Tibial nerve (tissue), 4 donors: ENCODE data around the gene JTB.

Experiments
- EP300 ChIP-seq, 2 donors: sonication (generic); formaldehyde crosslinking; IDR thresholded peaks; one replicate each; pipeline ENCODE4 v1.6.1; 2017; ENCODE audit warnings: antibody characterized with exemption in 2 of 2, mild to moderate bottlenecking in 1 of 2
- POLR2A ChIP-seq, 2 donors: fragments of 450-650 bp; IDR thresholded peaks; one replicate each; pipeline ENCODE4 v1.6.1; 2017; ENCODE audit warnings: antibody characterized with exemption in 2 of 2, mild to moderate bottlenecking in 2 of 2, moderate library complexity in 2 of 2
- TF ChIP-seq, protein P1 (sequence below), 5 experiments: fragments of 200-600 bp in 3 of 5; fragments of 450-650 bp in 2 of 5; sonication (generic) in 3 of 5; IDR thresholded peaks; one replicate each; pipeline ENCODE4 v1.5.1; 2016 to 2019; ENCODE audit warnings: antibody characterized with exemption in 5 of 5, mild to moderate bottlenecking in 3 of 5, moderate library complexity in 2 of 5

DNA sequence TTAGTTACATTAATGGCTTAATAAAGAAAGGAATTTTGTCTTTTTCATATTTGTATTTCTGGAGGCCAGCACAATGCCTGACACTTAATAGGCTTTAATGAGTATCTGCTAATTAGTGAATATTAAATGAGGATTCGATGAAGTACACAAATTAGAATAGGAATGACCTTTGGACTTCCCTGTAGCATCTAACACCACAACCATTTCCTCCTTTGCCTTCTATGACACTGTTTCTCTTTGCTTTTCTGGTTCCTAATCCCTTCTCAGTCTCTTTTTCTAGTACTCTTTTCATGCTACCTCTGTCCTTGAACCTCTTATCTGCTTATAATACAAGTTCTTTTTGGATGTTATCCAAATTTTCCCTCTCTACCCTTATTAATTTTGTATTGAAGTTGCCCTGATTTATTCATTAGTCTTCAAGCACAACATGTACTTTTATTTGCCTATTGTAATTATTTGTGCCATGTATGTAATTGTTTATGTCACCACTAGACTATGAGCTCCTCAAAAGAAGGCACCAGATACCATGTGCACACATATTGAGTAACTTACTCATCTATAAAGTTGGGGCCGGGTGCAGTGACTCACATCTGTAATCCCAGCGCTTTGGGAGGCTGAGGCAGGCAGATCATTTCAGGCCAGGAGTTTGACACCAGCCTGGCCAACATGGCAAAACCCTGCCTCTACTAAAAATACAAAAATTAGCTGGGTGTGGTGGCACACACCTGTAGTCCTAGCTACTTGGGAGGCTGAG, 36.9 kb upstream of the JTB start:
- no peak for TF ChIP-seq POLR2A (IDR thresholded peaks at IDR 0.05)
- TF ChIP-seq EP300 (IDR thresholded peaks at IDR 0.05) = no peak
- TF ChIP-seq, protein P1, sequence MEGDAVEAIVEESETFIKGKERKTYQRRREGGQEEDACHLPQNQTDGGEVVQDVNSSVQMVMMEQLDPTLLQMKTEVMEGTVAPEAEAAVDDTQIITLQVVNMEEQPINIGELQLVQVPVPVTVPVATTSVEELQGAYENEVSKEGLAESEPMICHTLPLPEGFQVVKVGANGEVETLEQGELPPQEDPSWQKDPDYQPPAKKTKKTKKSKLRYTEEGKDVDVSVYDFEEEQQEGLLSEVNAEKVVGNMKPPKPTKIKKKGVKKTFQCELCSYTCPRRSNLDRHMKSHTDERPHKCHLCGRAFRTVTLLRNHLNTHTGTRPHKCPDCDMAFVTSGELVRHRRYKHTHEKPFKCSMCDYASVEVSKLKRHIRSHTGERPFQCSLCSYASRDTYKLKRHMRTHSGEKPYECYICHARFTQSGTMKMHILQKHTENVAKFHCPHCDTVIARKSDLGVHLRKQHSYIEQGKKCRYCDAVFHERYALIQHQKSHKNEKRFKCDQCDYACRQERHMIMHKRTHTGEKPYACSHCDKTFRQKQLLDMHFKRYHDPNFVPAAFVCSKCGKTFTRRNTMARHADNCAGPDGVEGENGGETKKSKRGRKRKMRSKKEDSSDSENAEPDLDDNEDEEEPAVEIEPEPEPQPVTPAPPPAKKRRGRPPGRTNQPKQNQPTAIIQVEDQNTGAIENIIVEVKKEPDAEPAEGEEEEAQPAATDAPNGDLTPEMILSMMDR (IDR thresholded peaks at IDR 0.05) = no peak
